PFSK-1 (cell line): ENCODE data around the gene SPATA1.
A peak's percentile ranks its signal among the peaks of the same experiment; 100 is the strongest.

ENCODE experiments used
- FOXP2 ChIP-seq: optimal IDR thresholded peaks from 2 replicates; pipeline ENCODE3; 2011; ENCODE audit warnings: borderline replicate concordance, control low read depth, inconsistent platforms; ENCODE audit not compliant: insufficient read depth; ENCODE audit errors: extremely low read length, extremely low read depth
- POLR2AphosphoS5 ChIP-seq: IDR thresholded peaks from 2 replicates; pipeline ENCODE4 v1.6.1; 2012; ENCODE audit warnings: low read depth, mild to moderate bottlenecking, control low read depth, low read length, moderate library complexity
- SIN3A ChIP-seq: IDR thresholded peaks from 2 replicates; pipeline ENCODE4 v1.6.1; 2012; ENCODE audit warnings: mild to moderate bottlenecking, low read length, moderate library complexity, borderline replicate concordance; ENCODE audit not compliant: insufficient read depth
- TAF1 ChIP-seq: IDR thresholded peaks from 2 replicates; pipeline ENCODE4 v1.6.1; 2012; ENCODE audit warnings: low read length, control low read depth, borderline replicate concordance; ENCODE audit not compliant: insufficient read depth
- TF ChIP-seq, protein P1 (sequence below), 2 experiments: IDR thresholded peaks; 2 replicates each; pipeline versions ENCODE4 v1.6.1 to v1.8.0; 2011 to 2012; ENCODE audit warnings: low read depth in 2 of 2, low read length in 2 of 2, control low read depth in 1 of 2, inconsistent platforms in 1 of 2, mild to moderate bottlenecking in 1 of 2, moderate library complexity in 1 of 2; ENCODE audit not compliant: insufficient read depth in 1 of 2

SPATA1 gene

DNA sequence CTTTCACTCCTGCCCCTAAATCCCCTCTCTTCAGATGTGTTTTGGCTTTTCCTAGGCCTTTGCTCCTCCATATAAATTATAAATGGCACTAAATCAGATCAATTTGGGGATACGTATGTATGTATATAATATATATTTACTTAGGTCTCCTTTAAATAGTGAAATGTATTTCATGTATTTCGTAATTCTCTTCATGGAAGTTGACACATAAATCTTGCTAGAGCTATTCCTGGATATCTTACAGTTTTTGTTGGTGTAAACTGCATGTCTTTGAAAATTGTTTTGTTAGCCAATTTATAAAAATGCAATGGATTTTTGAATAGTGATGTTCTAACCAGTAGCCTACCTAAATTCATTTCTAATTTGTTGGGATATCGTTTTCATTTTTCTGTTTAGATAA lies 18.1 kb upstream of the SPATA1 start:
- TF ChIP-seq, protein P1, sequence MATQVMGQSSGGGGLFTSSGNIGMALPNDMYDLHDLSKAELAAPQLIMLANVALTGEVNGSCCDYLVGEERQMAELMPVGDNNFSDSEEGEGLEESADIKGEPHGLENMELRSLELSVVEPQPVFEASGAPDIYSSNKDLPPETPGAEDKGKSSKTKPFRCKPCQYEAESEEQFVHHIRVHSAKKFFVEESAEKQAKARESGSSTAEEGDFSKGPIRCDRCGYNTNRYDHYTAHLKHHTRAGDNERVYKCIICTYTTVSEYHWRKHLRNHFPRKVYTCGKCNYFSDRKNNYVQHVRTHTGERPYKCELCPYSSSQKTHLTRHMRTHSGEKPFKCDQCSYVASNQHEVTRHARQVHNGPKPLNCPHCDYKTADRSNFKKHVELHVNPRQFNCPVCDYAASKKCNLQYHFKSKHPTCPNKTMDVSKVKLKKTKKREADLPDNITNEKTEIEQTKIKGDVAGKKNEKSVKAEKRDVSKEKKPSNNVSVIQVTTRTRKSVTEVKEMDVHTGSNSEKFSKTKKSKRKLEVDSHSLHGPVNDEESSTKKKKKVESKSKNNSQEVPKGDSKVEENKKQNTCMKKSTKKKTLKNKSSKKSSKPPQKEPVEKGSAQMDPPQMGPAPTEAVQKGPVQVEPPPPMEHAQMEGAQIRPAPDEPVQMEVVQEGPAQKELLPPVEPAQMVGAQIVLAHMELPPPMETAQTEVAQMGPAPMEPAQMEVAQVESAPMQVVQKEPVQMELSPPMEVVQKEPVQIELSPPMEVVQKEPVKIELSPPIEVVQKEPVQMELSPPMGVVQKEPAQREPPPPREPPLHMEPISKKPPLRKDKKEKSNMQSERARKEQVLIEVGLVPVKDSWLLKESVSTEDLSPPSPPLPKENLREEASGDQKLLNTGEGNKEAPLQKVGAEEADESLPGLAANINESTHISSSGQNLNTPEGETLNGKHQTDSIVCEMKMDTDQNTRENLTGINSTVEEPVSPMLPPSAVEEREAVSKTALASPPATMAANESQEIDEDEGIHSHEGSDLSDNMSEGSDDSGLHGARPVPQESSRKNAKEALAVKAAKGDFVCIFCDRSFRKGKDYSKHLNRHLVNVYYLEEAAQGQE (IDR thresholded peaks at IDR 0.05; ENCODE audit: insufficient read depth in 1 of 2, low read depth in 2 of 2, low read length in 2 of 2): no peak
- TF ChIP-seq TAF1 (no peak), FOXP2 (no peak), SIN3A (no peak), POLR2AphosphoS5 (no peak)

DNA sequence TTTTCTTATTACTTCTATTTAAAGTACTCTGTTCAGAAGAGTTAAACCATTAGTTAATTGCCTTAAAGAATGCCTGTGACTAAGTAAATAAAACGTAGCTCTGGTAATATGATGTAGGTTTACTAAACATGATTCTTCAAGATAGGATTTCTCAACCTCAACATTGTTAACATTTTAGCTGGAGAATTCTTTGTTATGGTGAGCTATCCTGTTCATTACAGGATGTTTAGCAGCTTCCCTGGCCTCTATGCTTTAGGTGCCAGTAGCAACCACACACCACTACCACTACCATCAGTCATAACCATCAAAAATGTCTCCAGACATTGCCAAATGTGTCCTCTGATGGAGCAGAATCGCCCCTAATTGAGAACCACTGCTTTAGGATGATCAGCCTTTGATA lies 16.4 kb upstream of the SPATA1 start:
- TF ChIP-seq SIN3A (no peak), POLR2AphosphoS5 (no peak), FOXP2 (no peak), TAF1 (no peak)
- TF ChIP-seq, protein P1 (IDR thresholded peaks at IDR 0.05; ENCODE audit: insufficient read depth in 1 of 2, low read depth in 2 of 2, low read length in 2 of 2): no peak

DNA sequence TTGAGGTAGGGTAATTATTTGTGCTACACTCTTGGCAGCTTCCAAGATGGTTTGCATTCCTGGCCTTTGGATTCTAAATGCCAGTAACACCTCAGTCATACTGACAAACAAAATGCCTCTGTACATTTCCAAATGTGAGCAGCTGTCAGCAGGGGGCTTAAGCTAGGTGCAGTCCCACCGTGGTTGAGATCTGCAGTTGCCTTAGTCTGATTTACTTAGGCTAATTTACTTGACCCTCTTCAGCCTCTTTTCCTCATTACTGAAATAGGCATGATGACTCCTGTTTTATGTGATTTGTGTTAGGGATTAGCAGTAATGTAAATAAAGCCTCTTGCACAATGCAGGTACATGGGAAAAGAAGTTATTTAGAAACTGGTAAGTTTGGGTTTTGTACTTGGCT lies 13.5 kb upstream of the SPATA1 start:
- TF ChIP-seq SIN3A: no peak
- no peak for TF ChIP-seq TAF1
- no peak for TF ChIP-seq POLR2AphosphoS5
- TF ChIP-seq, protein P1 (IDR thresholded peaks at IDR 0.05; ENCODE audit: insufficient read depth in 1 of 2, low read depth in 2 of 2, low read length in 2 of 2): no peak
- no peak for TF ChIP-seq FOXP2

DNA sequence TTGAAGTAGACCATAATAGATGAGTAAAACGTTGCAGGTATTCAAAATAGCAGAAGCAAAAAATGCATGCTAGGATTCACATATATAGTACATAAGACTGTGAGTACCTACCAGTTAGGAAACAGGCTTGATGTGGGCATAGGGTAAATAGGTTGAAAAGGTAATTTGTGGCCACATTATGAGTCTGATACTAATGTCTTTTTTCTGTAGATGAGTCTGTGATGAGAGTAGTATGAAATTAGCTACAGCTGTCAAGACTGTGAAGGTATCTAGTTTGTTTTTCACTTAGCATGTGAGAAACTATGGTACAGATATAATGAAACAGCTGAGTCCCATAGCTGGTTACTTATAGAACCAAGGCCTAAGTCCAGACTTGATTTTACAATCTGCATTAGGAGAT lies 12.4 kb upstream of the SPATA1 start:
- TF ChIP-seq FOXP2 (no peak), TAF1 (no peak), POLR2AphosphoS5 (no peak), SIN3A (no peak)
- TF ChIP-seq, protein P1 (IDR thresholded peaks at IDR 0.05; ENCODE audit: insufficient read depth in 1 of 2, low read depth in 2 of 2, low read length in 2 of 2): no peak

DNA sequence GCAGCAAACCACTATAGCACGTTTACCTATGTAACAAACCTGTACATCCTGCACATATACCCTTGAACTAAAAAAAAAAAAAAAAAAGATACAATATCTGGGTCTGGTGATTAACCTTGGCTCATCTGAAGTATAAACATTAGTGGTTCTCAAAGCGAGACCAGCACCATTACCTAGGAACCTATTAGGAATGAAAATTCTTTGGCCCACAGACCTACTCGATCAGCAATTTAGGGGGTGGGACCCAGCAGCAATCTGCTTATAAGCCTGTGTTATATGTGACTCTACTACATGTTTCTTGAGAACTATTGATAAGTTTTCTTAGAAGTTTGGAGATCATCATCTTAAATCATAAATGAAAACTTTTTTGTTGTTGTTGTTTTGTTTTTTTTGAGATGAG lies 9.7 kb upstream of the SPATA1 start:
- TF ChIP-seq POLR2AphosphoS5: 0 out of 2 replicates have a peak, but pooled peaks have one; percentile 25
- TF ChIP-seq SIN3A: no peak
- TF ChIP-seq FOXP2: no peak
